Testis (tissue), 3 donors: ENCODE results near the gene SPDYE4. TPM values are rescaled to one million over a fixed set of nuclear protein-coding genes. Genes with fewer than 3 reads are reported as not detected.

Experiments
- DNase-seq: peaks from one replicate; pipeline ENCODE4 v3.0.0-alpha.2; 2019
- H3K27ac ChIP-seq, 2 donors: fragments of 200-600 bp; sonication (generic); one replicate each; pipeline ENCODE4 v1.5.1; 2019
- H3K27me3 ChIP-seq: fragments of 200-600 bp; sonication (generic); one replicate; pipeline ENCODE4 v1.5.1; 2019
- H3K36me3 ChIP-seq: fragments of 200-600 bp; sonication (generic); one replicate; pipeline ENCODE4 v1.5.1; 2017; ENCODE audit warnings: low read depth; ENCODE audit errors: missing control alignments
- H3K4me1 ChIP-seq: fragments of 200-600 bp; sonication (generic); one replicate; pipeline ENCODE4 v1.5.1; 2019
- H3K4me3 ChIP-seq, 2 donors: fragments of 200-600 bp; sonication (generic); one replicate each; pipeline ENCODE4 v1.5.1; 2017 to 2019
- H3K9me3 ChIP-seq: fragments of 200-600 bp; sonication (generic); one replicate; pipeline ENCODE4 v1.5.1; 2017
- POLR2A ChIP-seq: fragments of 450-650 bp; IDR thresholded peaks from one replicate; pipeline ENCODE4 v1.6.1; 2017; ENCODE audit warnings: antibody characterized with exemption, mild to moderate bottlenecking, moderate library complexity
- WGBS, 2 donors: methylation state at CpG; one replicate each; pipeline ENCODE4 v1.1.5; 2018; 5-methylcytosine and 5-hydroxymethylcytosine counted together
- intact Hi-C: fragments of 100-400 bp; cut with DNase I; formaldehyde crosslinking; loops from one replicate; pipeline ENCODE4 v1.15.1; 2023; ENCODE audit warnings: low total_unique reads
- polyA plus RNA-seq: library from polyadenylated mRNA; stranded (reverse); fragments of 350-450 nt; fragmentation: Illumina TruSeq; extraction: RNeasy Lipid Tissue Mini Kit (QIAGEN cat#74804); gene quantifications from one replicate; pipeline ENCODE4 v1.2.3, GENCODE V29; 2014; ENCODE audit warnings: low read depth, low replicate concordance; ENCODE audit not compliant: insufficient read depth
- total RNA-seq, 2 donors: library from RNA; depleted of rRNA; stranded (reverse); fragments of >200 nt; gene quantifications; one replicate each; pipeline ENCODE4 v1.2.3, GENCODE V29; 2016
- TF ChIP-seq, protein P1 (sequence below), 3 experiments: fragments of 450-650 bp in 2 of 3; fragments of 200-600 bp in 1 of 3; sonication (generic) in 1 of 3; IDR thresholded peaks; one replicate each; pipeline ENCODE4 v1.5.1; 2016 to 2019; ENCODE audit warnings: antibody characterized with exemption in 3 of 3, mild to moderate bottlenecking in 2 of 3, moderate library complexity in 1 of 3

The SPDYE4 gene
- total and polyA plus RNA-seq, 3 donors from 2014 or later: 3.3 to 19.6 (median 17.6) TPM

GRCh38 chr17:8732406-8733085 is 25.8 kb downstream of the SPDYE4 start:
- DNase-seq: no peak
- Histone ChIP-seq H3K36me3 (no peaks in the 10 kb centered on the region), H3K27me3 (no peaks in the 10 kb centered on the region), H3K9me3 (no peaks in the 10 kb centered on the region), H3K27ac (no peak overlapping the region), H3K4me1 (no peaks in the 10 kb centered on the region), H3K4me3 (no peak overlapping the region)
- intact Hi-C loops: no loop called here
- WGBS, 2 donors: 45 to 62% methylated on average over 7 of the region's 7 CpGs
- TF ChIP-seq POLR2A: no peak
- TF ChIP-seq, protein P1, sequence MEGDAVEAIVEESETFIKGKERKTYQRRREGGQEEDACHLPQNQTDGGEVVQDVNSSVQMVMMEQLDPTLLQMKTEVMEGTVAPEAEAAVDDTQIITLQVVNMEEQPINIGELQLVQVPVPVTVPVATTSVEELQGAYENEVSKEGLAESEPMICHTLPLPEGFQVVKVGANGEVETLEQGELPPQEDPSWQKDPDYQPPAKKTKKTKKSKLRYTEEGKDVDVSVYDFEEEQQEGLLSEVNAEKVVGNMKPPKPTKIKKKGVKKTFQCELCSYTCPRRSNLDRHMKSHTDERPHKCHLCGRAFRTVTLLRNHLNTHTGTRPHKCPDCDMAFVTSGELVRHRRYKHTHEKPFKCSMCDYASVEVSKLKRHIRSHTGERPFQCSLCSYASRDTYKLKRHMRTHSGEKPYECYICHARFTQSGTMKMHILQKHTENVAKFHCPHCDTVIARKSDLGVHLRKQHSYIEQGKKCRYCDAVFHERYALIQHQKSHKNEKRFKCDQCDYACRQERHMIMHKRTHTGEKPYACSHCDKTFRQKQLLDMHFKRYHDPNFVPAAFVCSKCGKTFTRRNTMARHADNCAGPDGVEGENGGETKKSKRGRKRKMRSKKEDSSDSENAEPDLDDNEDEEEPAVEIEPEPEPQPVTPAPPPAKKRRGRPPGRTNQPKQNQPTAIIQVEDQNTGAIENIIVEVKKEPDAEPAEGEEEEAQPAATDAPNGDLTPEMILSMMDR (IDR thresholded peaks at IDR 0.05): no peak

GRCh38 chr17:8729860-8730259 is 28.5 kb downstream of the SPDYE4 start:
- Histone ChIP-seq H3K4me1 (no peaks in the 10 kb centered on the region), H3K9me3 (no peaks in the 10 kb centered on the region), H3K4me3 (no peak overlapping the region), H3K27me3 (no peaks in the 10 kb centered on the region), H3K36me3 (no peaks in the 10 kb centered on the region), H3K27ac (no peak overlapping the region)
- no peak for DNase-seq
- 88 to 93% methylated on average over 13 of the region's 13 CpGs for WGBS, 2 donors
- TF ChIP-seq, protein P1 (IDR thresholded peaks at IDR 0.05): no peak
- TF ChIP-seq POLR2A: no peak
- intact Hi-C loops: no loop called here

- no peaks in the 10 kb centered on the region for H3K27me3 ChIP-seq
- intact Hi-C loops: no loop called here
- no peaks in the 10 kb centered on the region for H3K4me1 ChIP-seq
- TF ChIP-seq, protein P1 (IDR thresholded peaks at IDR 0.05): no peak
- no peak for TF ChIP-seq POLR2A
- WGBS, 2 donors: 72 to 82% methylated on average over 8 of the region's 8 CpGs
- no peak overlapping the region for H3K4me3 ChIP-seq
- H3K9me3 ChIP-seq: no peaks in the 10 kb centered on the region
- H3K27ac ChIP-seq: no peak overlapping the region
- DNase-seq: no peak
- no peaks in the 10 kb centered on the region for H3K36me3 ChIP-seq
These were observed 28.9 kb downstream of the SPDYE4 start for GRCh38 chr17:8729421-8729820.

- Histone ChIP-seq H3K27ac (no peak overlapping the region), H3K9me3 (no peaks in the 10 kb centered on the region), H3K27me3 (no peaks in the 10 kb centered on the region), H3K36me3 (no peaks in the 10 kb centered on the region), H3K4me1 (no peaks in the 10 kb centered on the region), H3K4me3 (no peak overlapping the region)
- TF ChIP-seq, protein P1 (IDR thresholded peaks at IDR 0.05): no peak
- TF ChIP-seq POLR2A: no peak
- intact Hi-C loops: no loop called here
- no peak for DNase-seq
- WGBS, 2 donors: 88 to 91% methylated on average over 5 of the region's 5 CpGs
These were observed 29.4 kb downstream of the SPDYE4 start for GRCh38 chr17:8728971-8729370.
